Midbrain (tissue), 1 donor: ENCODE measurements around the gene LPAR3.
"Not testable (repeated sequence)": the region's sequence is repeated elsewhere in the genome, so short reads cannot be mapped to it uniquely, and the experiment has no call there.

ENCODE experiments used
- DNase-seq: peaks from one replicate; lab custom pipeline; 2025; lab: John Stamatoyannopoulos, UW

The LPAR3 gene, protein sequence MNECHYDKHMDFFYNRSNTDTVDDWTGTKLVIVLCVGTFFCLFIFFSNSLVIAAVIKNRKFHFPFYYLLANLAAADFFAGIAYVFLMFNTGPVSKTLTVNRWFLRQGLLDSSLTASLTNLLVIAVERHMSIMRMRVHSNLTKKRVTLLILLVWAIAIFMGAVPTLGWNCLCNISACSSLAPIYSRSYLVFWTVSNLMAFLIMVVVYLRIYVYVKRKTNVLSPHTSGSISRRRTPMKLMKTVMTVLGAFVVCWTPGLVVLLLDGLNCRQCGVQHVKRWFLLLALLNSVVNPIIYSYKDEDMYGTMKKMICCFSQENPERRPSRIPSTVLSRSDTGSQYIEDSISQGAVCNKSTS

DNA sequence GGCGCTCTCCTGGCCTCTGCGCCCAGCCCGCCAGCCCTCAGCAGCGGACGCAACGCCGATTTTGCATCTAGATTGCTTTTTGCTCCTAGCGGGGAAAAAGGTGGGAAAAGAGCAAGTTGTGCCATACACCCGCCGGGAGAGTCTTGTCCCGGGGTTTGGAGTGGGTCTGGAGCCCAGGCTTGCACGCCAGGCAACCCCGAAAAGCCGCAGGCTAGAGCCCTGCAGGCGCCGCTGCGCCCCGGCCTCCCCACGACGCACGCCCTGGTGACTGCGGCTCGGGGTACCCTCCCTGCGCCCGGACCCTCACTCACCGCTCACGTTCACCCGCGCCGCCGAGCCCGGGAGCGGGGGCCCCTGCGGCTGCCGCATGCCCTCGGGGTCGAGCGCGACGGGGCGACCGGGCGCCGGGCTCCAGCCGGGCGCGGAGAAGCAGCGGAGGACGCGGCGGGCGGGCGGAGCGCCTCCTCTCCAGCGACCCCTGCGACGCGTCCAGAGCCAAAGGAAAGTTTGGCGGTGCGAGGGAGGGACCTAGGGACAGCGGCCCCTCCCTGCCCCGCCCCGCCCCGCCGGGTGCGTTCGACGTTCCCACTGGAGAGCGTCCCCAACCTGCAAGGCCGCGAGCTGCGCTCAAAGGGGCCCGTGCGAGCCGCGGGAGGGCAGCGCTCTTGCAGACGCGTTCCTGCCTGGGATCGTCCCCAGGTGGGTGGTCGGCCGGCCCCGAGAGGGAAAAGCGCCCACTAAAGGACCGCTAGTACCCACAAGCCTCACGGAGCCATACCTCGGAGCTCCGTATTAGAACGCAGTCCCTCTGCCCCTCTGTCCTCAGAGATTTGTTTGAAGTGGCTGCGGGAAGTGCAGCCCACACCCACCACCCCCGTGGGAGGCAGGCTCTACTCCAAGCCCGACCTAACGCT is at the start of gene LPAR3:
LPAR3 (minus strand) TSS at position 502 of the 914 bp plus-strand sequence. CDS start 27,086 bp downstream, outside the sequence.
- no peak for DNase-seq

DNA sequence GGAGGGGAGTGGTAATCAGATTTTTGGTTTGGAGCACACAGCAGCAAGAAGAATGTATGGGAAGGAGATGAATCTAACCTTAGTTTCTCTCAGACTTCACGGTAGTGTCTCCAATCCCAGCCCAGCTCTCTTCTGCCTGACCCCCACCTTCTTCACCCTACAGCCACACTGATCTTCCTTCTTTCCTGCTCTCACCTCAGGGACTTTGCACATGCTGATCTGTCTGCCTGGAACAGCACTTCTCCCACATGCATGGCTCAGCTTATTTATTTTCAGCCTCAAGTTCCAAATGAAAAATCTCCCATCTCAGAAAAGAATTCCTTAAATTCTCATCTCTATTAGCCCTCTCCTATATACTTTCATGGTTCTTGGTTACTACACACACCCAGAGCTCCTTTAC is 48.8 kb upstream of the LPAR3 start:
- DNase-seq: no peak

DNA sequence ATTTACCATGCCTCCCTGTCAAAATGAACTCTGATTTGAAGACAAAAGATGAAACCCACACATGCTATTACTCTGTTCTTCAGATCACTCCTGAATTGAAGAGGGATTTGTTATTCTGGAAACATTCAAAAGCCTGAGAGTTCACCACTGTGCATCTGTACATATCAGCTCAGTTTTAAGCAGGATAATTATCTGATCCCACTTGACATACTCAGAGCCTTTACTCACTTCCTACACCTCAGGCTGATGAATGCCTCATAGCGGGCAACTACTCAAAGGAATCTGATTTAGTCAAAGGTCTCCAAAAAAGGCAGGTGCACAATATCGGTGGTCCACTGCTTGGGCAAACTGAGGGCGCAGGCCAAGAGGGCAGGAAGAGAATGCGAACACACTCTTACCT is 47.5 kb upstream of the LPAR3 start:
- no peak for DNase-seq

DNA sequence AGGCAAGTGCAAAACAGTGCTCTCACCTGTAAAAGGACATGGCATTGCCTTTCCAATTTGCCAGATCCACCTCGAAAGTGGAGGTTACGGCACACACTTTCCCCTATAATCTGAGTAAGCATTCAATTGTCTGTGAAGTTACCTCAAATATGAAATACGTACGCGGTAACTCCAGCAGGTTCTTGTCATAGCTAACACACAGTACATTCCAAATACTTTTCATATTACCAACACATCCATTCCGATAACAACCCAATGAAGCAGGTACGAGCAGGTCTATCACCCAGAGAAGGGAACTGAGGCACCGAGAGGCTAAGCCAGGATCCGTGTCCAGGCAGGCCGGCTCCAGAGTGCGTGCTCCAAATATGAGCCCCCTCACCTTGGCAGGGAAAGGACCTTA is 46.8 kb upstream of the LPAR3 start:
- no peak for DNase-seq

DNA sequence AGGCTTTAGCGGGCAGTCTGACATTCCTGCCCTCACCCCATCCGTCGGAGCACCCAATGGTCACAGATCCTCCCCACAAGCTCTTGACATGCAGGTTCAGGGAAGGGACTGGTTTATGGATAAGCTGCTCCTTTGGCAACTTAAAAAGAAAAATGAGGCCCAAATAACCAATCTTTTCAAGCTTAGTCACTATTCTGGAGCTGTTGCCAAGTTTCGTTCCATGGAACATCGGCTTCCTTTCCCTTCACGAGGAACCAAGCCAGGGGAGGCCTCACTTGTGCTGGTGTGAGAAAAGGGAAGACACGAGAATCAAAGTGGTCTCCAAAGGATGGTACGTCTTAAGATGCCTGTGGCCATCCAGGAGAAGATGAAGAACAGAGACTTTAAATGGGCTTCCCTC is 46.1 kb upstream of the LPAR3 start:
- DNase-seq: no peak

DNA sequence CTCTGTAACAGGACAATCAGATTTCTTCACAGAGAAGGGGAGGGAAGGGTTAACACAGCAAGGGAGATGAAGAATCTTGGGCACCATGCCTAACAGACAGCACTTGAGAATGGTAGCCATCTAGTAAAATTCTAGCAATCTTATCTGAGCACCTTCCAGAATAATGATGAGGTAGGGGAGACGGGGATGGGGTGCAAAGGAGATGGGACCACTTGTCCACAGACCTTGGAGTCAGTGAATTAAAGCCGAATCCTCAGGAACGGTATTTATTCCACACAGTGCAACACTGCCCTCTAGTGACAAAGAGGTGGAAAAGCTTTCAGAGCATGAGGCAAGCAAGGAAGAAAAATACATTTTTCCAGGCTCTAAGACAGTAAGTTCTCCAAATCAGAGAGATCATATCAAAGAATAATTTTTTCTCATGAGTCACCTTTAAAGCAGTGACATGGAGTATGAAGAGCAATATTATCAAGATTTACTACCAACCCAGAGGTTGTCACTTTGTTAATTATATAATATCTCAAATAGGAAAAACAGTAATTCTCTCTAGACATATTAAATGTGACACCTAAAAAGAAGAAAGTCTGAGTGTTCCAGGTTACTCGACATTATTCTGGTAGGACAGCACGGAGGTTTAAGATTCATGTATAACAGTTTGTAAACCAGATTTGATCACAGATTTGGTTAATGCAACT is 43.3 kb upstream of the LPAR3 start:
- DNase-seq: peak; percentile 87

DNA sequence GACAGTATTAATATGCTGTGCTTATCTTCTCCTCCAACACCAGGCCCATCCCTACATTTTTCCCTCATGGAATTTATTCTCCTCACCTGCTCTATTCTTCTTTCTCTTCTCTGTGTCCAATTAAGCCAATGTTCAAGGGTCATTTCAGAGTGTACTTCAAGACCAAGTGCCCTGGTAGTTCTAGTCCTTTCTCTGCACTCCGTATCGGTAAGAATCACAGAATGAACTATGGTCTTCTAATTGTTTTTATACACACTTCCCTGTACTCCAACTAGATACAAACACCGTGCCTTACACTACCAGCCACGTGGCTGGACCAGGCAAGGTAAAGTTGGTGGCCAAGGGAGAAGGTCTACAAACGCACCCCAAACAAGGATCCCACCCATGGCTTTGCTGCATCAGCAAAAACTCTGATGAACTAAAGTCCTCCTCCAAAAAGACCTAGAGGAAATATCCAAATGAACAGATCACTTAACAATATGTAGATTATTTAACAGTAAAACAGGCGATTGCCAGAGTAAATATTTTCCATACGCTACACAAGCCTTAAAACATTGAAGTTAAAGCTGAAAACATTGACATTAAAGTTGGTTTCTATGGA is 40.1 kb upstream of the LPAR3 start:
- DNase-seq: no peak

DNA sequence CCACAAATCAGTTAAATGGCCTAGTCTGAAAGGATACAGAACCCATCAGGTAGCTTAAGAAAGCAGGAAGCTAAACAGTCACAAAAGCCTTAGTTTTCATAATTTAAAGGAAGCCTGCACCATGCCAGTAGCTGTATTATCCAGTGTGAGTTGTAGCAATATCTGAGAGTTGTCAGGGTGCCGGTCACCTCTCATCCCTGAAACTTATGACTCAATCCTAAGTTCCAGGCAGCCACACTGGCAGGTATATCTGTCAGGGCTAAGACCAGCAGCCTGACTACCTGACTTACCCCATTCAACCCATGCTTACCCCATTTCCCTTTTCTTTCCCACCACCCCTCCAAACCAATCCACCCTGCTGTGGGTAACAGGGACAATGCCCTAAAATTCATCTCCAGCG is 37.8 kb upstream of the LPAR3 start:
- DNase-seq: no peak

DNA sequence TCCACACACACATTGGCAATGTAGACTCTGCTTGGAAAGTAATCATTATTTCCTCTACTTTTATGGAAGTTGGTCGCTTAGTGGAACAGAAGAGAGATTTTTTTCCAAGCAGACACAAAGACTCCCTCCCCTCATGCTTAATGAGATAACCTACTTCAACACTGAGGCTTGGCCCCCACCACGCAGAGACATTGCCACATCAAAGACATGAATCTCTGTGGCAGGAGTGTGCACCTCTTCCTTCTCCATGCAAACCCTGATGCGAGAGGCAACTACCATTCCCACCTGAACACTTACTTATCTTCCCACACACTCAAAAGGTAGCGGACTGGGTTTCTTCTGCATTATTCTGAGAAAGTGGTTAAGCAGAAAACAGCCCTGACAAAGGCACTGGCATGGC is 37.3 kb upstream of the LPAR3 start:
- no peak for DNase-seq

DNA sequence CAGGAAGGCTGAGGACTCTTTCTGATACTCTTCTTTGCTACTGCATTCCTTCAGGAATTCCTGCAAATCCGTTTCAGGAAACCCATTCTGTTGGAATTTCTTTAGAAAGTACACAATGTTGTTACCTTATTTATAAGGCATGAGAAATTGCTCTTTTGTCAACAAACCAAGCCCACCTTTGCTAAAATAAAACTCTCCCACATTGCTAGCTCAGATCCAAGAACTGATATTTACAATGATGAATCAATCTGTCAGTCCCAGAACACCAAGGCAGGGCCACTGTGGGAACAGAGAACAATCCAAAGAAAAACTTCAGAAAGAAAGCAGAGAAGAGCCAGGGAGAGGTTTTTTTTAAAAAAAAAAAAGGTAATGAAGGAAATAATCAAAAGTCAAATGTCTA is 36.6 kb upstream of the LPAR3 start:
- no peak for DNase-seq

DNA sequence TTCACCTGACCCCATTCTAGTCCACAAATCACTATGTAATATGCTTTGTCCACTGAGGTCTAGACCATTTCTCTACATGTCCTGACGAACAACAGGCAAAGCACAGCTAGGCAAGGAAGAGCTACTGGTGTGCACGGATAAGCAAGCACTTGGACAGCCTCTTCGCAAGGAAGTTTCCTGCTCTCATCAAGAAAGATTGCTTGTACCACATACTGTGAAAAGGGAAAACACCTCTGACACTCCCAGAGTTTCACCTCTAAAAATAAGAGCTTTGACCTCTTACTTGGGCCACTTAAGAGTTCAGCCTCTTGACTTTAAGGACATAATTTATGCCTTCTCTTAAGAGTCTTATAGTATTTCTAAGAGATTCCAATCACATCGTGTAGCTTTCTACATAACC is 36.0 kb upstream of the LPAR3 start:
- DNase-seq: no peak

DNA sequence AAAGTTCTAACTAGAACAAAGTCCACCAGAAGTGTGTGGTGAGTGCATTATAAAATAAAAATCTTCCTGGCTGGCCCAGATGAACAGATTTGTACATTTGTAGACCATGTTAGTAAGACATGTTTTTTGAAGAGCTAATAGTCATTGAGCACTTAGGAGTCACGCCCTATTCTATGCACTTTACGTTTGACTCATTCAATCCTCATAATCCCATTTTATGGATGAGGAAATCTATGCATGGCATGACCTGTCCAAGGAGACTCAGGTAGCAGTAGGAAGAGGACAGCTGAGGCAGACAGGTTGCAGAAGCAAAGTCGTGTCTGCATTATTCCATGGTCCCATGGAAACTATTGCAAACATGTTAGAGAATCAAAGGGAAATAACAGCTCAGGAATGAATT is 30.3 kb upstream of the LPAR3 start:
- no peak for DNase-seq

DNA sequence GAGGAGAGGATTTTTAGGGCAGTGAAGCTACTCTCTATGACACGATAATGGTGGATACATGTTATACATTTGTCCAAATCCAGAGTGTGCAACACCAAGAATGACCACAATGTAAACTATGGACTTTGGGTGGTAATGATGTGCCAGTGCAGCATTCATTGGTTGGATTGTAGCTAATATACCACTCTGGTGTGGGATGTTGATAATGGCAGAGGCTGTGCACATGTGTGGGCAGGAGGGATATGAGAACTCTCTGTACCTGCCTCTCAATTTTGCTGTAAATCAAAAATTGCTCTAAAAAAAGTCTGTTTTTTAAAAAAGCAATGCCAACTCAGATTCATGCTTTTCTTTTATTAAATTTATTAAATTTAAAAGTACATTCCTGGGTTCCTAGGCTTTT is 27.2 kb upstream of the LPAR3 start:
- DNase-seq: no peak

DNA sequence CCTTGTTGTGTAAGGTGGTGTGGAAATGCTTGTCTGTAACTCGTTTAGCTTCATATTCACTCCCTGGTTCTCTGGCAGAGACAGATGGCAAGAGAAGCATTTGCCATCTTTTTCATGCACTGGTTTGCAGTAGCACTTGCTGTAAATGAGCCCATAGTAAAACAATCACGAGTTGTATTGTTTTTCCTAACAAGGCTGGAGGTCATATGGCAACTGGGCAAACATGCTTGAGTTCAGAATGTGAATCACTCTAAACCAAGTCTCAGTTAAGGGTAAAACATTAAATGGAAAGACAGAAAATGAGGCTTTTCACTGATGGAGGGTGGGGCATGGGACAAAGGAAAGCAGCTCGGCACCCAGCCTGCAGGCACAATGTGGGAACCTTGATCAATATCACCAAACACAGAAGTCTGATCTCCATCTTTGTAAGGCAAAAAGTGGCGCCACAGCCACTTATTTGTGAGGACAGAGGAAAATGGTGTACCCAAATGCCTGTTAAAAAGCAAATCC is 26.5 kb upstream of the LPAR3 start:
- DNase-seq: no peak

DNA sequence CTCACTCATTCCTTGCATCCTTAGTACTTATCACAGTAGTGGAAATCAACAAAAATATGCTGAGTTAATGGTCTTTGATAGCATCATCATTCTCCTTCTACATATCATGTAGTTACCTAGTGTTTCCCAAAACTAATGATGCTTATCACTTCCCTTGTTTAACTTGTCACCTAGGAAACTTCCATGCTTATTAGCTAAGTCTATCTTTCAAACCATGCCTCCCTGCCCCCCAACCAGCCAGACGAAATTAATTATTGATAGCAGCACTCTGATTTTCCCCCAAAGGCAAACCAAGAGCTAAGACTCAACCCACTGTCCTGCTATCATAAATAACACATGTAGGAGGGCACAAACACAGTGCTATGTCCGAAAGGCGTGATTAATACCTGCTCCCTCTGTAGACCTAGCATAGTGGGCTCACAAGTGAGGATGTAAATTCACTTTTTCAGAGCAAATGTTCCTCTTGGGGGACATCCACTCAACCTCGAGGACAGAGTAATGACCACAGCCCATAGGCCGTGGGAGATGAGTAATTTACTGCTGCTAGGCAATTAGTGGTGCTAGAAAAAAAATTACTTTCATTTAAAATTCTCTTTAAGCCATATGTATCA is 25.8 kb upstream of the LPAR3 start:
- DNase-seq: no peak

DNA sequence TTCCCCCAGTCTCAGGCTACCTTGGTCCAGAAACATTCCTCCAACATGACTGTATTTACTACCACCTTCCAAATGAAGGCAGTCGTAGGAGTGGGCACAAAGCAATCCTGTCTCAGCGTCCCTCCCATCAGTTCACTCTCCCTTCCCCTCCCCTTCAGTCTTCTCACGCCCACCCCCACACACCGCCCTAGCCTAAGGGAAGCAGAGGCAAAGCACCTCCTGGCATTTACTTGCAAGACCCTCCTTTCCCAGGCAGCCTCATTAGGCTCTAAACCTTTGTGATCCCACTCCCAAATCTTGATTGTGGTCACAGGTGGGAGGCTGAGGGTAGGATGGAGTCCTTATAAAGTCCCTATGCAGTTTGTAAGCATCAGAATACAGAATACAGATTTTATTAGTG is 23.9 kb upstream of the LPAR3 start:
- no peak for DNase-seq

DNA sequence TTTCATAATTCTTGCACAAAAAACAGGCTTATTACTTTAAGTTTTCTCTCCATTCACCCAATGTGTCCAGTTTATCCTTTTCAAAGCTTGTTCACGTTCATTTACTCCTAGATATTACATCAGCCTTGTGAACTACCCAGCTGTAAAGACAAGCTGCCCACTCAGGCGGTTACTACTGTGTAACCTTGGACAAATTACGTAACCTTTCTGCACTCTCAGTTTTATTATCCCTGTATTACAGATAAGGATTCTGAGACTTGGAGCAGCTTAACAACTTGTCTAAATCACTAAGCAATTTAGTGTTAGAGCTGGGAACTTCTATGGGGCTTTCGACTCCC is 20.5 kb upstream of the LPAR3 start:
- DNase-seq: no peak

DNA sequence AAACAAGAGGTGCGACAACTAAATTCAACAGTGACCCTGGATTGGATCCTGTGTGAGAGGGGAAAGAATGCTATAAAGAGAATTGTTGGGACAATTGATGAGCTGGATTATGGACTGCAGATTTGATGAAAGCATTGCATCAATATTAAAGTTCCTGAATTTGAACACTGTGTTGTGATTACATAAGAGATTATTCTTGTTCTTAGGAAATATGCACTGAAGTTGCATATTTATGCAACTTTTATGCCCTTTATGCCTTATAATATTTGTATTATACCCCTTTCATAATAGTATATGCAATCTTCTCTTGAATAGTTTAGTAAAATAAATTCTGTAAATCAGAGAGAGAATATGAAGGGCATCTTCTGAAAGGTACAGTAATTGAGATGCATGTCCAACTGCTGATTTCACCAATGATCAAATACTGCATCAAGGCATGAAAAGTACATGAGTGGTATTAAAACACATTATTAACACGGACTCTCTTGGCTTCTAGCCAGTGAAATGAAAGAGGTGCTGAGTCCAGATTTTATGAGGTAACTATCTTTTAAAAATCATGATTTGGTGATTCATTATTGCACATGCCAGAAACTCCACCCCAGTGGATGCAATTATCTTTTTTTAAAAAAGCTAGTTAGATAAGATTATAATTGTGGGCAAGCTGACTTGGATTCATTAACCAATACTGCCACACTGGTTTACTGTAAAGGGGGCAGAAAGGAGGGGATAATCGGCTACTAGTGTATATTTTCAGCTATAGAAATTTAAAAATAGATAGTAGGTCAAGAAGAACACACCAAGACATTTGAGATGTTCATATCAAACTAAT is 19.9 kb upstream of the LPAR3 start:
- no peak for DNase-seq

DNA sequence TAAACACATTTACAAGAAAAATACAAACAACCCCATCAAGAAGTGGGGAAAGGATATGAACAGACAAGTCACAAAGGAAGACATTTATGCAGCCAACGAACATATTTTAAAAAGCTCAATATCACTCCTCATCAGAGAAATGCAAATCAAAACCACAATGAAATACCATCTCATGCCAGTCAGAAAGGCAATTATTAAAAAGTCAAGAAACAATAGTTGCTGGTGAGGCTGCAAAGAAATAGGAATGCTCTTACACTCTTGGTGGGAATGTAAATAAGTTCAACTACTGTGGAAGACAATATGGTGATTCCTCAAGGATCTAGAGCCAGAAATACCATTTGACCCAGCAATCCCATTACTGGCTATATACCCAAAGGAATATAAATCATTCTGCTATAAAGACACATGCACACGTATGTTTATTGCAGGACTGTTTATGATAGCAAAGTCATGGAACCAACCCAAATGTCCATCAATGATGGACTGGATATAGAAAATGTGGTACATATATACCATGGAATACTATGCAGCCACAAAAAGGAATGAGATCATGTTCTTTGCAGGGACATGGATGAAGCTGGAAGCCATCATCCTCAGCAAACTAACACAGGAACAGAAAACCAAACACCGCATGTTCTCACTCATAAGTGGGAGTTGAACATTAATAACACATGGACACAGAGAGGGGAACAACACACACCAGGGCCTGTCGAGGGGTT is 15.9 kb upstream of the LPAR3 start:
- DNase-seq: not testable (repeated sequence)
